ENCODE results near the gene HAUS7.

DNA sequence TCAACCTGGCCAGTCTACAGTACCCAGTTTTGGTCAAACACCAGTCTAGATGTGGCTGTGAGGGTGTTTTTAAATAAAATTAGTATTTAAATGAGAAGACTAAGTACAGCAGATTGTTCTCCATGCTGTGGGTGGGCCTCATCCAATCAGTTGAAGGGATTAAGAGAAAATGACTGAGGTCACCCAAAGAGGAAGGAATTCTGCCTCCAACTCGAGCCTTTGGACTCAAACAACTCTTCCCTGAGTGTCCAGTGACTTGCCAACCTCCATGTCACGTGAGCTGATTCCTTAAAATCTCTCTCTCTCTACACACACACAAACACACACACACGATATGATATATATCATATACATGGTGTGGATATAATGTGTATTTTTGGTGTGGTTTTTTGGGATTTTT is 34.5 kb downstream of the HAUS7 start:
- TF ChIP-seq POLR2A (IDR thresholded peaks at IDR 0.05): no peak
- TF ChIP-seq, protein P1, sequence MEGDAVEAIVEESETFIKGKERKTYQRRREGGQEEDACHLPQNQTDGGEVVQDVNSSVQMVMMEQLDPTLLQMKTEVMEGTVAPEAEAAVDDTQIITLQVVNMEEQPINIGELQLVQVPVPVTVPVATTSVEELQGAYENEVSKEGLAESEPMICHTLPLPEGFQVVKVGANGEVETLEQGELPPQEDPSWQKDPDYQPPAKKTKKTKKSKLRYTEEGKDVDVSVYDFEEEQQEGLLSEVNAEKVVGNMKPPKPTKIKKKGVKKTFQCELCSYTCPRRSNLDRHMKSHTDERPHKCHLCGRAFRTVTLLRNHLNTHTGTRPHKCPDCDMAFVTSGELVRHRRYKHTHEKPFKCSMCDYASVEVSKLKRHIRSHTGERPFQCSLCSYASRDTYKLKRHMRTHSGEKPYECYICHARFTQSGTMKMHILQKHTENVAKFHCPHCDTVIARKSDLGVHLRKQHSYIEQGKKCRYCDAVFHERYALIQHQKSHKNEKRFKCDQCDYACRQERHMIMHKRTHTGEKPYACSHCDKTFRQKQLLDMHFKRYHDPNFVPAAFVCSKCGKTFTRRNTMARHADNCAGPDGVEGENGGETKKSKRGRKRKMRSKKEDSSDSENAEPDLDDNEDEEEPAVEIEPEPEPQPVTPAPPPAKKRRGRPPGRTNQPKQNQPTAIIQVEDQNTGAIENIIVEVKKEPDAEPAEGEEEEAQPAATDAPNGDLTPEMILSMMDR (IDR thresholded peaks at IDR 0.05): no peak
